Vagina (tissue), 2 donors: Measurements from ENCODE around the gene LNX2.

Experiments used
- POLR2A ChIP-seq, 2 donors: fragments of 450-650 bp; IDR thresholded peaks; one replicate each; pipeline ENCODE4 v1.6.1; 2017; ENCODE audit warnings: antibody characterized with exemption in 2 of 2, mild to moderate bottlenecking in 2 of 2, moderate library complexity in 2 of 2
- POLR2AphosphoS5 ChIP-seq, 2 donors: sonication (generic); formaldehyde crosslinking; IDR thresholded peaks; one replicate each; pipeline ENCODE4 v1.9.0; 2017; ENCODE audit warnings: antibody characterized with exemption in 2 of 2, mild to moderate bottlenecking in 2 of 2, low read depth in 1 of 2; ENCODE audit not compliant: insufficient read depth in 1 of 2

DNA sequence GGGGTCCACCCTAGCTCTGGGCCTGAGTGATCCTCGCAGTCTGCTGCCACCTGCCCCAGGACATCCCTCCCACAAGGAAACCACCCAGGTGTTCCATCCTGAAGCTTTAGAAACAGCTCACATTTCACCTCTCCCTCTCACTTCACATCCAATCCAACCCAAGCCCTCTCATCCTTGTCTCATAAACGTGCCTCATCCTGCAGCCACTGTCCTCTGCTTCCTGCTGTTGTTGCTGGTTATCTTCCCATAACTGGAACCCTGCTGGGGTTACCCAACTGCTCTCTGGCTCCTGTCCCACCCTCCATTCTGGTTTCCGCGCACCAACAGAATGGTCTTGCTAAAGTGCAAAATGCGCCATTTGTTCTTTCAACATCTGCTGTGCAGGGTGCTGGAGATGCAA lies 110.2 kb downstream of the LNX2 start:
- TF ChIP-seq POLR2A (IDR thresholded peaks at IDR 0.05), result no peak
- TF ChIP-seq POLR2AphosphoS5 (IDR thresholded peaks at IDR 0.05; ENCODE audit: insufficient read depth in 1 of 2, low read depth in 1 of 2), result no peak
